Astrocyte (in vitro differentiated cells and primary cell): ENCODE measurements around the gene AIFM1. TPM values are rescaled to one million over a fixed set of nuclear protein-coding genes. Genes with fewer than 3 reads are reported as not detected.

Experiments used
- DNase-seq: peaks from one replicate; pipeline ENCODE4 v3.0.0-alpha.2; 2010; ENCODE audit warnings: low read depth
- FAIRE-seq: peaks from 2 replicates; lab custom pipeline; 2011; peaks lifted over from hg19 to GRCh38; lab: Jason Lieb, UNC
- H2AFZ ChIP-seq: 2 replicates; pipeline ENCODE4 v1.6.0; 2012; ENCODE audit warnings: low read depth, low read length, inconsistent platforms
- H3K27ac ChIP-seq: 2 replicates; pipeline ENCODE4 v1.5.1; 2011; ENCODE audit warnings: low read depth, low read length, inconsistent platforms
- H3K27me3 ChIP-seq: 2 replicates; pipeline ENCODE4 v1.6.0; 2011; ENCODE audit warnings: low read length, inconsistent platforms; ENCODE audit not compliant: insufficient read depth
- H3K36me3 ChIP-seq: 2 replicates; pipeline ENCODE4 v1.5.1; 2011; ENCODE audit warnings: low read length, inconsistent platforms; ENCODE audit not compliant: insufficient read depth
- H3K4me1 ChIP-seq: 2 replicates; pipeline ENCODE4 v1.5.1; 2011; ENCODE audit warnings: low read length, inconsistent platforms; ENCODE audit not compliant: insufficient read depth
- H3K4me2 ChIP-seq: 2 replicates; pipeline ENCODE4 v1.6.0; 2012; ENCODE audit warnings: low read length, inconsistent platforms
- H3K4me3 ChIP-seq: 2 replicates; pipeline ENCODE4 v1.5.1; 2011; ENCODE audit warnings: low read depth, mild to moderate bottlenecking, low read length, inconsistent platforms; ENCODE audit not compliant: insufficient read depth
- H3K79me2 ChIP-seq: 2 replicates; pipeline ENCODE4 v1.6.0; 2012; ENCODE audit warnings: mild to moderate bottlenecking, low read length, inconsistent platforms; ENCODE audit not compliant: insufficient read depth
- H3K9ac ChIP-seq: 2 replicates; pipeline ENCODE4 v1.6.0; 2012; ENCODE audit warnings: mild to moderate bottlenecking, low read length, inconsistent platforms
- H3K9me3 ChIP-seq: 2 replicates; pipeline ENCODE4 v1.5.1; 2012; ENCODE audit warnings: low read depth, mild to moderate bottlenecking, low read length, inconsistent platforms; ENCODE audit not compliant: insufficient read depth
- H4K20me1 ChIP-seq: 2 replicates; pipeline ENCODE4 v1.6.0; 2012; ENCODE audit warnings: low read length, inconsistent platforms; ENCODE audit not compliant: insufficient read depth
- H3K27ac Mint-ChIP-seq: one replicate; pipeline ENCODE4 v1.8.0; 2021; ENCODE audit warnings: mild to moderate bottlenecking, mixed read lengths; ENCODE audit not compliant: unreplicated experiment
- H3K27me3 Mint-ChIP-seq: one replicate; pipeline ENCODE4 v1.8.0; 2021; ENCODE audit warnings: low read depth, mixed read lengths; ENCODE audit not compliant: unreplicated experiment
- H3K36me3 Mint-ChIP-seq: one replicate; pipeline ENCODE4 v1.8.0; 2021; ENCODE audit warnings: low read depth, mixed read lengths; ENCODE audit not compliant: unreplicated experiment
- H3K4me1 Mint-ChIP-seq: one replicate; pipeline ENCODE4 v1.8.0; 2021; ENCODE audit warnings: low read depth, mixed read lengths; ENCODE audit not compliant: unreplicated experiment
- H3K4me3 Mint-ChIP-seq: one replicate; pipeline ENCODE4 v1.8.0; 2021; ENCODE audit warnings: mild to moderate bottlenecking, moderate library complexity, mixed read lengths; ENCODE audit not compliant: unreplicated experiment
- H3K9me3 Mint-ChIP-seq: one replicate; pipeline ENCODE4 v1.8.0; 2021; ENCODE audit warnings: mild to moderate bottlenecking, mixed read lengths; ENCODE audit not compliant: unreplicated experiment
- EZH2 ChIP-seq: IDR thresholded peaks from 2 replicates; pipeline ENCODE4 v1.6.1; 2012; ENCODE audit warnings: mild to moderate bottlenecking, low read length, inconsistent platforms; ENCODE audit not compliant: insufficient read depth
- total RNA-seq: library from RNA; stranded (reverse); gene quantifications from 2 replicates; pipeline ENCODE4 v1.2.1, GENCODE V29; 2021
- TF ChIP-seq, protein P1 (sequence below): IDR thresholded peaks from 2 replicates; pipeline ENCODE4 v1.5.1; 2011; ENCODE audit warnings: low read depth, mild to moderate bottlenecking, inconsistent platforms, low read length, moderate library complexity; ENCODE audit not compliant: insufficient read depth

The AIFM1 gene
- total RNA-seq, 1 donor from 2014 or later: 38.1 TPM

DNA sequence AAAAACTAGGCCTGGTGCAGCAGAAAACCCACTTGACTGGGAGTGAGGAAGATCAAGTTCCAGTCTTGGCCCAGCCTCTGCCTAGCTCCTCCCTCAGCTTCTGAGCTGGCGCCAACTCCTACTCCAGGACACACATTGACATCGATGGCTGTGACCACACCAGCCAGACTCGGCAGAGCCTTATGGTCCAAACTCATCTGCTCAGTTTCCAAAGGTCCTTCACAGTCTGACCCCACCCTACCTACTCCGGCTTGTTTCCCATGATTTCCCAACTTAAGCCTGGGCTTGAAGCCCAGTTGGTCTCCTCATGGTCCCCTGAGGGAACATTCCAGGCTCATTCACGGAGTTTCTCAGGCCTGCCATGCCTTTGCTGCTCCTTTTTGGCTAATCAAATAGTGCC lies 65.5 kb downstream of the AIFM1 start:
- TF ChIP-seq, protein P1, sequence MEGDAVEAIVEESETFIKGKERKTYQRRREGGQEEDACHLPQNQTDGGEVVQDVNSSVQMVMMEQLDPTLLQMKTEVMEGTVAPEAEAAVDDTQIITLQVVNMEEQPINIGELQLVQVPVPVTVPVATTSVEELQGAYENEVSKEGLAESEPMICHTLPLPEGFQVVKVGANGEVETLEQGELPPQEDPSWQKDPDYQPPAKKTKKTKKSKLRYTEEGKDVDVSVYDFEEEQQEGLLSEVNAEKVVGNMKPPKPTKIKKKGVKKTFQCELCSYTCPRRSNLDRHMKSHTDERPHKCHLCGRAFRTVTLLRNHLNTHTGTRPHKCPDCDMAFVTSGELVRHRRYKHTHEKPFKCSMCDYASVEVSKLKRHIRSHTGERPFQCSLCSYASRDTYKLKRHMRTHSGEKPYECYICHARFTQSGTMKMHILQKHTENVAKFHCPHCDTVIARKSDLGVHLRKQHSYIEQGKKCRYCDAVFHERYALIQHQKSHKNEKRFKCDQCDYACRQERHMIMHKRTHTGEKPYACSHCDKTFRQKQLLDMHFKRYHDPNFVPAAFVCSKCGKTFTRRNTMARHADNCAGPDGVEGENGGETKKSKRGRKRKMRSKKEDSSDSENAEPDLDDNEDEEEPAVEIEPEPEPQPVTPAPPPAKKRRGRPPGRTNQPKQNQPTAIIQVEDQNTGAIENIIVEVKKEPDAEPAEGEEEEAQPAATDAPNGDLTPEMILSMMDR: no peak
- no peak for TF ChIP-seq EZH2
- Histone ChIP-seq H3K27ac (no peak overlapping the region), H4K20me1 (peaks cover 54% of the 10 kb centered on the region), H3K9ac (no peak overlapping the region), H3K36me3 (no peaks in the 10 kb centered on the region), H3K4me3 (no peak overlapping the region), H2AFZ (no peak overlapping the region), H3K9me3 (no peaks in the 10 kb centered on the region), H3K27me3 (no peaks in the 10 kb centered on the region), H3K4me2 (no peak overlapping the region), H3K79me2 (peaks cover 64% of the 10 kb centered on the region), H3K4me1 (no peaks in the 10 kb centered on the region)
- no peak for DNase-seq
- no peak overlapping the region for H3K27ac Mint-ChIP-seq
- peak; percentile 50 for FAIRE-seq
- H3K4me1 Mint-ChIP-seq: peaks cover 2% of the 10 kb centered on the region
- H3K9me3 Mint-ChIP-seq: no peaks in the 10 kb centered on the region
- H3K4me3 Mint-ChIP-seq: no peak overlapping the region
- H3K36me3 Mint-ChIP-seq: no peaks in the 10 kb centered on the region
- H3K27me3 Mint-ChIP-seq: no peaks in the 10 kb centered on the region

DNA sequence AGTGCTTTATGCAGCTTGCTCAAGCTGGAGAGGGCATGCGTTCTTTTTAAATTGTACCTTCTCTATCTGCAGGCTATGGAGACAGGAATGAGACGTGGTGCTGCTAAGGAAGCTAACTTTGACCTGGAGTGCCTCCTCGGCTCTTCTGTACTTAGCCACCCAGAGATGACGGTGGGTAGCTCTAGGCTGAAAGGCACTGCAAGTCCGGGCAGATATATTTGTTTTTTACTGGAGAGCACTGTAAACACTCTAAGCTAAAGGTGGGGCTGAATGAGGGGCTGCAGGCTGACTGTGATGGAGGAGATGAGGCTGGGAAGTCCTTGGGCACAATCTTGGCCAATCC lies 67.5 kb downstream of the AIFM1 start:
- Mint-ChIP-seq H3K4me1 (peaks cover 2% of the 10 kb centered on the region), H3K27me3 (no peaks in the 10 kb centered on the region), H3K4me3 (no peak overlapping the region), H3K27ac (no peak overlapping the region), H3K9me3 (no peaks in the 10 kb centered on the region), H3K36me3 (no peaks in the 10 kb centered on the region)
- DNase-seq: no peak
- H3K27ac ChIP-seq: no peak overlapping the region
- no peaks in the 10 kb centered on the region for H3K36me3 ChIP-seq
- H3K4me1 ChIP-seq: no peaks in the 10 kb centered on the region
- TF ChIP-seq, protein P1: no peak
- TF ChIP-seq EZH2: no peak
- H3K4me2 ChIP-seq: no peak overlapping the region
- peaks cover 52% of the 10 kb centered on the region for H3K79me2 ChIP-seq
- H3K4me3 ChIP-seq: no peak overlapping the region
- no peak for FAIRE-seq
- peaks cover 44% of the 10 kb centered on the region for H4K20me1 ChIP-seq
- no peak overlapping the region for H2AFZ ChIP-seq
- no peaks in the 10 kb centered on the region for H3K27me3 ChIP-seq
- no peaks in the 10 kb centered on the region for H3K9me3 ChIP-seq
- H3K9ac ChIP-seq: no peak overlapping the region

DNA sequence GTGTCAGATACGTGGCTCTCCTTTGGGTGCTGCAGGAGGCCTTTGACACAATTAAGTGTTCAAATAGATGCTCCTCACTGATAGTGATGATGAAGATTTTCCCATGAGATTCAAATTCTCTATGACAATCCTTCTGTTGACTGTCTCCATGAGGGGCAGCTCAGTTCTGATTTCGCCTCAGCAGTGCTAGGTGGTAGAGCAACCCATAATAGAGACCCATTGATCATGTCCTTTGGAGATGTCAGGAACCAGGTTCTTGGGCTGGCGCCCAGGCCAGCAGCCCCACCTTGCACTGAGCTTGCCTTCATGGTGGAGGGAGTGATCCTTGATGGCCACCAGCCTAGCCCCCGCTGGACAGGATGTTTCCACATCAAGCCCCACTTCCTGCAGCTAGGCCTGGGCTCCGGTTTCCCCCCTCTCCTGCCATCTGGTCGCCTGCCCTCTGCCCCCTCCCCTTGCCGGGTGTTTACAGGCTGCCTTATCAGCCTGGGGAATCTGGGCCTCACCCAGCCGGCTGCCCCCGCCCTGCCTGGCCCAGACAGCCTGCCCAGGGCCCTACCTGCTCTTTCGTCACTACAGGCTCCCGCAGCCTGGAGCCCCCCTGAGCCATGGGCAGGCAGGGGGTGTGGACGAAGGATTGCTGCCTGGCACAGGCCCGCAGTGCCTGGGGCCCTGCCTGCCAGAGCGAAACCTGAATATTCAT lies 68.0 kb downstream of the AIFM1 start:
- peaks cover 2% of the 10 kb centered on the region for H3K4me1 Mint-ChIP-seq
- H3K9me3 Mint-ChIP-seq: no peaks in the 10 kb centered on the region
- DNase-seq (no peak), FAIRE-seq (no peak)
- H3K9ac ChIP-seq: no peak overlapping the region
- H4K20me1 ChIP-seq: peaks cover 41% of the 10 kb centered on the region
- no peak overlapping the region for H3K4me2 ChIP-seq
- TF ChIP-seq EZH2: no peak
- TF ChIP-seq, protein P1: no peak
- H3K4me3 ChIP-seq: no peak overlapping the region
- no peaks in the 10 kb centered on the region for H3K27me3 ChIP-seq
- peaks cover 2% of the 10 kb centered on the region for H3K36me3 Mint-ChIP-seq
- no peaks in the 10 kb centered on the region for H3K27me3 Mint-ChIP-seq
- H3K27ac ChIP-seq: no peak overlapping the region
- H2AFZ ChIP-seq: no peak overlapping the region
- no peak overlapping the region for H3K4me3 Mint-ChIP-seq
- no peaks in the 10 kb centered on the region for H3K36me3 ChIP-seq
- peaks cover 47% of the 10 kb centered on the region for H3K79me2 ChIP-seq
- H3K27ac Mint-ChIP-seq: no peak overlapping the region
- no peaks in the 10 kb centered on the region for H3K4me1 ChIP-seq
- H3K9me3 ChIP-seq: no peaks in the 10 kb centered on the region
